PC-3 (cell line): ENCODE data around the gene EDEM3. TPM values are rescaled to one million over a fixed set of nuclear protein-coding genes. Genes with fewer than 3 reads are reported as not detected.

Source experiments
- ATAC-seq: fragments of 200-7000 bp; cut with Tn5 transposase; 2 replicates; pipeline ENCODE4 v1.9.1; 2020; ENCODE audit warnings: mild to moderate bottlenecking, moderate library complexity
- BruUV-seq: library from RNA; stranded (reverse); fragments of 400-500 nt; replicated peaks from 2 replicates; lab custom pipeline; 2021; lab: Mats Ljungman, UMichigan
- CTCF ChIA-PET: fragments of 300-600 bp; sonication (Branson Sonifier 250); formaldehyde crosslinking; loops from one replicate; lab custom pipeline; 2022; ENCODE audit warnings: antibody characterized with exemption; lab: Charles Lee
- POLR2A ChIA-PET: fragments of 300-600 bp; sonication (Branson Sonifier 250); formaldehyde crosslinking; loops from one replicate; lab custom pipeline; 2022; ENCODE audit warnings: antibody characterized with exemption; ENCODE audit not compliant: unreplicated experiment; lab: Charles Lee
- DNase-seq: peaks from one replicate; pipeline ENCODE4 v3.0.0-alpha.2; 2015
- H2AFZ ChIP-seq: fragments of 300-600 bp; sonication (generic); 2 replicates; pipeline ENCODE4 v1.6.0; 2016; ENCODE audit warnings: antibody characterized with exemption, low read length
- H3F3A ChIP-seq: fragments of 300-600 bp; sonication (generic); one replicate; pipeline ENCODE4 v1.6.0; 2017; ENCODE audit warnings: antibody characterized with exemption, low read length, control low read depth, mild to moderate bottlenecking; ENCODE audit not compliant: unreplicated experiment
- H3K27ac ChIP-seq: fragments of 300-600 bp; sonication (generic); 2 replicates; pipeline ENCODE4 v1.5.1; 2016; ENCODE audit warnings: mild to moderate bottlenecking, low read length
- H3K27me3 ChIP-seq: fragments of 300-600 bp; sonication (generic); 2 replicates; pipeline ENCODE4 v1.6.1; 2016; ENCODE audit warnings: low read length, mixed read lengths
- H3K36me3 ChIP-seq: fragments of 300-600 bp; sonication (generic); 2 replicates; pipeline ENCODE4 v1.6.1; 2016; ENCODE audit warnings: low read depth, mixed run types, low read length, mixed read lengths
- H3K4me1 ChIP-seq: fragments of 300-600 bp; sonication (generic); 2 replicates; pipeline ENCODE4 v1.5.1; 2016; ENCODE audit warnings: low read length; ENCODE audit not compliant: insufficient read depth
- H3K4me2 ChIP-seq: fragments of 300-600 bp; sonication (generic); 2 replicates; pipeline ENCODE4 v1.6.0; 2016; ENCODE audit warnings: low read length
- H3K4me3 ChIP-seq: fragments of 300-600 bp; sonication (generic); 2 replicates; pipeline ENCODE4 v1.5.1; 2016; ENCODE audit warnings: mild to moderate bottlenecking, low read length, mixed read lengths
- H3K79me2 ChIP-seq: fragments of 300-600 bp; sonication (generic); 2 replicates; pipeline ENCODE4 v1.6.1; 2017; ENCODE audit warnings: low read length, mixed read lengths
- H3K9ac ChIP-seq: fragments of 300-600 bp; sonication (generic); 2 replicates; pipeline ENCODE4 v1.6.0; 2016; ENCODE audit warnings: mild to moderate bottlenecking, low read length
- H3K9me2 ChIP-seq: fragments of 300-600 bp; sonication (generic); replicated peaks from 2 replicates; pipeline ENCODE4 v1.6.1; 2016; ENCODE audit warnings: mixed run types, low read length, mixed read lengths
- H3K9me3 ChIP-seq: fragments of 300-600 bp; sonication (generic); 2 replicates; pipeline ENCODE4 v1.6.1; 2016; ENCODE audit warnings: low read length, mixed read lengths
- H4K20me1 ChIP-seq: fragments of 300-600 bp; sonication (generic); 2 replicates; pipeline ENCODE4 v1.6.1; 2016; ENCODE audit warnings: low read length, mixed read lengths
- CTCF ChIP-seq: fragments of 300-600 bp; sonication (generic); conservative IDR thresholded peaks from 2 replicates; pipeline ENCODE4 v1.5.1; 2017; ENCODE audit warnings: antibody characterized with exemption, low read depth, mild to moderate bottlenecking, low read length
- EZH2 ChIP-seq: fragments of 300-600 bp; sonication (generic); IDR thresholded peaks from one replicate; pipeline ENCODE4 v1.6.1; 2017; ENCODE audit warnings: antibody characterized with exemption, mild to moderate bottlenecking, low read length; ENCODE audit not compliant: unreplicated experiment
- EZH2phosphoT487 ChIP-seq: fragments of 300-600 bp; sonication (generic); IDR thresholded peaks from 2 replicates; pipeline ENCODE4 v1.6.1; 2018; ENCODE audit warnings: mild to moderate bottlenecking, antibody characterized with exemption, low read length, borderline replicate concordance
- intact Hi-C: fragments of 100-400 bp; cut with micrococcal nuclease; formaldehyde crosslinking; loops from 2 replicates; pipeline ENCODE4 v1.9.0; 2023
- total RNA-seq: library from RNA; depleted of rRNA; stranded (reverse); fragments of >200 nt; gene quantifications from 2 replicates; pipeline ENCODE4 v1.2.3, GENCODE V29; 2014

EDEM3 gene
- total RNA-seq, 1 experiment from 2014 or later, result 16.2 TPM

GRCh38 chr1:184740344-184740743 lies 14.3 kb downstream of the EDEM3 start:
- TF ChIP-seq EZH2phosphoT487 (no peak), CTCF (no peak), EZH2 (no peak)
- Histone ChIP-seq H3K27me3 (no peaks in the 10 kb centered on the region), H3K36me3 (peaks cover 8% of the 10 kb centered on the region; the same call in 1 of the 2 replicates), H4K20me1 (no peaks in the 10 kb centered on the region), H2AFZ (no peak overlapping the region), H3F3A (no peaks in the 10 kb centered on the region), H3K9ac (no peak overlapping the region), H3K4me2 (no peak overlapping the region), H3K4me3 (no peak overlapping the region), H3K4me1 (peaks cover 26% of the 10 kb centered on the region), H3K9me2 (no peaks in the 10 kb centered on the region), H3K79me2 (no peaks in the 10 kb centered on the region), H3K9me3 (no peaks in the 10 kb centered on the region), H3K27ac (no peak overlapping the region)
- CTCF ChIA-PET, result no interaction called here
- POLR2A ChIA-PET, result no interaction called here
- no TSS peak for BruUV-seq
- DNase-seq, result no peak
- intact Hi-C loops, result no loop called here
- ATAC-seq, result no peak

- DNase-seq (no peak), ATAC-seq (no peak)
- no peaks in the 10 kb centered on the region for H4K20me1 ChIP-seq
- no TSS peak for BruUV-seq
- H3K4me1 ChIP-seq, result peaks cover 21% of the 10 kb centered on the region
- H3K4me3 ChIP-seq, result no peak overlapping the region
- no peak overlapping the region for H3K4me2 ChIP-seq
- H3K27me3 ChIP-seq, result no peaks in the 10 kb centered on the region
- H3K27ac ChIP-seq, result no peak overlapping the region
- no peaks in the 10 kb centered on the region for H3F3A ChIP-seq
- TF ChIP-seq EZH2 (no peak), EZH2phosphoT487 (no peak)
- no peak overlapping the region for H2AFZ ChIP-seq
- CTCF ChIA-PET, result no interaction called here
- H3K9me2 ChIP-seq, result no peaks in the 10 kb centered on the region
- POLR2A ChIA-PET, result no interaction called here
- intact Hi-C loops, result no loop called here
- H3K36me3 ChIP-seq, result peaks cover 8% of the 10 kb centered on the region; the same call in 1 of the 2 replicates
- H3K9me3 ChIP-seq, result no peaks in the 10 kb centered on the region
- no peaks in the 10 kb centered on the region for H3K79me2 ChIP-seq
- H3K9ac ChIP-seq, result no peak overlapping the region
Measured at GRCh38 chr1:184739796-184740195, 14.9 kb downstream of the EDEM3 start.

- no peak overlapping the region for H3K9ac ChIP-seq
- no peak overlapping the region for H3K27ac ChIP-seq
- TF ChIP-seq EZH2phosphoT487 (no peak), EZH2 (no peak), CTCF (no peak)
- no TSS peak for BruUV-seq
- intact Hi-C loops, result no loop called here
- H3K9me3 ChIP-seq, result no peaks in the 10 kb centered on the region
- POLR2A ChIA-PET, result no interaction called here
- no peaks in the 10 kb centered on the region for H3K9me2 ChIP-seq
- no peaks in the 10 kb centered on the region for H3F3A ChIP-seq
- ATAC-seq (no peak), DNase-seq (no peak)
- H3K4me2 ChIP-seq, result no peak overlapping the region
- CTCF ChIA-PET, result no interaction called here
- peaks cover 8% of the 10 kb centered on the region; the same call in 1 of the 2 replicates for H3K36me3 ChIP-seq
- H2AFZ ChIP-seq, result no peak overlapping the region
- H3K27me3 ChIP-seq, result no peaks in the 10 kb centered on the region
- H4K20me1 ChIP-seq, result no peaks in the 10 kb centered on the region
- H3K4me1 ChIP-seq, result peaks cover 15% of the 10 kb centered on the region
- H3K79me2 ChIP-seq, result no peaks in the 10 kb centered on the region
- no peak overlapping the region for H3K4me3 ChIP-seq
Measured at GRCh38 chr1:184739070-184739469, 15.6 kb downstream of the EDEM3 start.
